GM19099 (cell line): Measurements from ENCODE around the gene CRMP1.

Experiments
- POLR2A ChIP-seq: IDR thresholded peaks from 3 replicates; pipeline ENCODE4 v1.6.1; 2011; ENCODE audit warnings: low read depth; ENCODE audit not compliant: insufficient read length; ENCODE audit errors: extremely low read depth

CRMP1 gene

DNA sequence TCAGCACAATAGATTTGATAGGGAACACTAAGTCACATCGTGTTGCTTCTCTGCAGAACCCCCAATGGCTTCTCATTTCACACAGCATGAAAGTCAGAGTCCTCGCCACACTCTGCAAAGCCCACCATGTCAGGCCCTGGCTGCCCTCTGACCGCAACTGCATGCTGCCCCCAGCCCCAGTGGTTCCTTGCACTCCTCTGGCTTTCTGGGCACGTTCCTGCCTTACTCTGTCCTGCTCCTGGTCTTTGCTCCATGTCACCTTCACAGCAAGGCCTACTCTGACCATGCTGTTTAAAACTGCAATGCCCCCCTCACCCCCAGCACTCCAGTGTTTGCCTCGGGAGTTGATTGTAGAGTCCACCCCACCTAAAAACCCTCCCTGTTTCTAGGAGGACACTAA, 103.7 kb downstream of the CRMP1 start:
- TF ChIP-seq POLR2A, result no peak

DNA sequence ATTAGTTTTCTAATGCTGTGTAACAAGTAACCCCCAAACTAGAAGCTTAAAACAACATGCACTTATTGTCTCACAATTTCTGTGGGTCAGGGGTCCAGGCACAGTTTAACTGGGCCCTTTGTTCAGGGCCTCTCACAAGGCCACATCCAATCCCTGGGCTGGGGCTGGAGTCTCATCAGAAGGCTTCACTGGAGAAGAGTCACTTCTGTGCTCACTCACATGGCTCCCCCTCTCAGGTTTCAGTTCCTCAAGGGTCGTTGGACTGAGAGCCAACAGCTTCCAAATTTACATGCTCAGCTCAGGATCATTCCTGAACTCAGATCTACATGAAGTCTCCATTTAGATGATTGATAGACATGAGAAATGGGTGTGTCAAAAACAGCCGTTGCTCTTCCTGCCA, 104.7 kb downstream of the CRMP1 start:
- TF ChIP-seq POLR2A, result no peak

DNA sequence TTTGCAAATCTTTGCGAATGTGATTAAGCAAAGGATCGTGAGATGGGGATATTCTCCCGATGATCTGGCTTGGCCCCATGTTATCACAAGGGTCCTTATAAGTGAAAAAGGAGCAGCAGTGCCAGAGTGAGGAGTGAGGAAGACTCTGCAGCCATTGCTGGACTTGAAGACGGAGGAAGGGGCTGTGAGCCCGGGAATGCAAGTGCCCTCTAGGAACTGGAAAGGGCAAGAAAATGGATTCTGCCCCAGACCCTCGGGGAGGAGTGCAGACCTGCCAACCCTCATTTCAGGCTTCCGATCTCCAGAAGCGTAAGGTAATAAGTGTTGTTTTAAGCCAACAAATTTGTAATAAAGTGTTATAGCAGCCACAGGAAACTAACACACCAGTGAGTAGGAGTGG, 105.6 kb downstream of the CRMP1 start:
- no peak for TF ChIP-seq POLR2A

DNA sequence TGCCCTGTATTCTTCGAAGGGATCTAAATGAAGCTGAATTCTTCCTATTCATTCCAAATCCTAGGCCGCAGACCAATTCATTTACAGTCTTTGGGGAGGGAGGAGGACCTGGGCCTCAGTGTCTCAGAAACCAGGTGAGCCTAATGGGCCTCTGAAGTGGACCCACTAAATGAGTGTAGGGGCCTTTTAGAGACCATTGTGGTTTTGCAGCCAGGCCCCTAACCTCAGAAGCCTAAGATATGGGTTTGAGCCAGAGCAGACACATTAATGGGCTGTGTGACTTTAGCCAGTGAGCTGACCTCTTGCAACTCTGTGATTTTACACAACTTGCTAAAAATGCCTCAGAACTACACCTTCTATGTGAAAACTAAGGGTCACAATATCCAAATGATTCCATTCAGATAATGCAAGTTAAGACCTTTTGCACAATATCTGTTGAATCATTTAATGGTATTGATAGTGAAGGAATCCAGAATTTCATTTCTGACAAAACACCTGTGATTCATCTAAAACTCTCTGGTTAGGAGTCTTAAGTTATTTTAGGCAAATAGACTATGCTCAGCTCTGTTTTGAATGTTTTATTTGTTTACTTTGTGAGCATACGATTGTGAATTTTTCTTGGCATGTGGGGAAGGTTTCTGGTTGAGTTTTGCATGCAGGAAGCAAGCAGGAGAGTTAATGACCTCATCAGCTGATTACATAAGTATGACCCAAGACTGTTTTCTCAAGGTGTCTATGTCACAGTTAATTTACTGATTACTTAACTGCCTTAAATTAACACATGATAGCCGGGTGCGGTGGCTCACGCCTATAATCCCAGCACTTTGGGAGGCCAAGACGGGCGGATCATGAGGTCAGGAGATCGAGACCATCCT, 106.8 kb downstream of the CRMP1 start:
- no peak for TF ChIP-seq POLR2A

DNA sequence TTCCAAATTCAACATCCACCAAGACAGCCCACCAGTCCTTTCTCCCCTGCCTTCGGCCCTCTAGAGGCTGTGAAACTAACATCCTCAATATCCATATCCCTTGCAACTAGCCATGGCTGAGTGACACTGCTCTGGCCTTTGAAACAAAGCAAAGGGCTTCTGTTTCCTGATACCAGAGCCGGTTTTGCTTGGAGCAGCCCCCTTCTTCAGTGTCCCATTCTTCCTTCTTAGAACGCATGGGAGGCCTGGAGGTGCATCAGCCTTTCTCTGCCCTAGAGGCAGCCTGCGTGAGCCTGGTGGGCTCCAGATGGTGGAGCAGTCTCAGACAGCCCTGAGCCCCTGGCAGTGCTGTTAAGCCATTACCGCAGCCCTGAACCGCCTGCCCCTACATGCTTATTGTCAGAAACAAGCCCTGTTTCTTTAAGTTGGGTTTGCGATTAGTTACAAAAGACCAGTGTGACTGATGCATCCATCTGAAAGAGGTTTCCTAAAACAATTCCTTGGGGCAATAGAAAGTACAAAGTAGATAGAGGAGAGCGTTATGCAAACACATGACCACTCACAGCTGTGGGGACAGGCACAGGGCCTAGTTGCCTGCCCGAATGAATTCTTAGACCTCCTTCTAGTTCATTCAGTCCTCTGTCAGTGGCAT, 107.8 kb downstream of the CRMP1 start:
- no peak for TF ChIP-seq POLR2A

DNA sequence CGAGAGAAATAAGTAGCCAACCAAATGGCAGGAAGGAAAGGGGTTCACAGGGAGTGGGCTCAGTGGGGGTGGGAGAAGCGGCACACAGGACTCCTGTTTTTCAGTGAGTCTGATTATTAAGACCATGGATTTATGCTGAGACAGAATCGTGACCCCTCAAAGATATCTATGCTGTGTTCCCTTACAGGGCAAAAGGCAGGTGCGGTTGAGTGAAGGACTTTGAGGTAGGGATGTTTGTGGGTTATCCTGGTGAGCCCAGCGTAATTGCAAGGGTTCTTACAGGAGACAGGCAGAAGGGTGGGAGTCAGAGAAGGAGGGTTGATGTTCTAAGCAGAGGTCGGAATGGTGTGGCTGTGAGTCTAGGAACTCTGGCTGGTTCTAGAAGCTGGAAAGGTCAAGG, 108.9 kb downstream of the CRMP1 start:
- no peak for TF ChIP-seq POLR2A

DNA sequence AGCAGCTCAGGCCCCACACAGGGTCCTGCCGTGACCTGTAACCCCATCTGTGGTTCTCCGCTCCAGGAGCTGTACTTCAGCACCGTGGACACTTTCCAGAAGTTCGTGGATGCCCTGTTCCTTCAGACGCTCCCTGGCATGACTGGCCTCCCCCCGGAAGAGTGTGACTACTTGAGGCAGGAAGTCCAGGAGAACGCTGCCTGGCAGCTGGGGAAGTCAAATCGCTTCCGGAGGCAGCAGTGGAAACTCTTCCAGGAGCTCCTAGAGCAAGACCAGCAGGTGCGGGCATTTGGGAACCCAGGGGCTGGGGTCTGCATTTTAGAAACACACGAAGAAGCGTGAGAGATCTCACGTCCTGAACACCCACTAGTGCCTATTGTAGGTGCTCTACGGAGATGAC, 109.4 kb downstream of the CRMP1 start:
- no peak for TF ChIP-seq POLR2A

DNA sequence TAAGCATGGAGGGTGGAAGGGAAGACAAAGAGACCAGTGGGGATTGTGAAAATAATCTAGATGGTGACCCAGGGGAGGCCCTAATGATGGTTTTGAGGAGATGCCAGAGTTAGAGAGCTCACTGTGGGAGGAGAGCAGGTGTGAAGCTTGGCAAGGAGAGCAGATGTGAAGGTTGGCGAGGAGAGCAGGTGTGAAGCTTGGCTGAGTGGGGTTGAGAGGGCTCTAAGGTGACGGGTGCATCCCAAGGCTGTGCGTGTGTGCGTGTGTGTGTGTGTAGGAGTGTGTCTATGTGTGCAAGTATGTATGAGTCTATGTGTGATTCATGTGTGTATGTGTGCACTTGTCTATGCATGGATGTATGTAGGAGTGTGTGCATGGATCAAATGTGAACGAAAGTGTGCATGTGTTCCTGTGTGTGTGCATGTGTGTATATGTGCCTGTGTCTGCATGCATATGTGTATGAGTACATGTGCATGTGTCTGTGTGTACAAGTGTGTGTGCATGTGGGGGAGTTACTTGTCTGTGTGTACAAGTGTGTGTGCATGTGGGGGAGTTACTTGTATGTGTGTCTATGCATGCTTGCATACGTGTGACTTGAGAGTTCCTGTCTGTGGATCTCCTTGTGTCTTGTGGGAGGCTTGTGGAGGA, 109.9 kb downstream of the CRMP1 start:
- no peak for TF ChIP-seq POLR2A

DNA sequence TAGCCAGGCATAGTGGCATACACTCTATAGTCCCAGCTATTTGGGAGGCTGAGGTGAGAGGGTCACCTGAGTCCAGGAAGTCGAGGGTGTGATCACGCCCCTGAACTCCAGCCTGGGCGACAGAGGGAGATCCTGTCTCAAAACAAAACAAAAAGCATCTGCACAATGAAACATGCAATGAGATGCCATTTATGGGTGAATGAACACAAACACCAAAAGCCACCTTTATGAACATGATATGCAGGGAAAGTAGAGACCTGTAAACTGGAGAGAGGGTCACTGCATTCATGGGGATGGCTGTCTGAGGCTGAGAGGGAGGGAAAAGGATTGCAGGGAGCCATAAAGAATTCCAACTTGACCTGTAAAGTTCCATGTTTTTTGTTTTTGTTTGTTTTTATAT, 111.2 kb downstream of the CRMP1 start:
- TF ChIP-seq POLR2A, result no peak

DNA sequence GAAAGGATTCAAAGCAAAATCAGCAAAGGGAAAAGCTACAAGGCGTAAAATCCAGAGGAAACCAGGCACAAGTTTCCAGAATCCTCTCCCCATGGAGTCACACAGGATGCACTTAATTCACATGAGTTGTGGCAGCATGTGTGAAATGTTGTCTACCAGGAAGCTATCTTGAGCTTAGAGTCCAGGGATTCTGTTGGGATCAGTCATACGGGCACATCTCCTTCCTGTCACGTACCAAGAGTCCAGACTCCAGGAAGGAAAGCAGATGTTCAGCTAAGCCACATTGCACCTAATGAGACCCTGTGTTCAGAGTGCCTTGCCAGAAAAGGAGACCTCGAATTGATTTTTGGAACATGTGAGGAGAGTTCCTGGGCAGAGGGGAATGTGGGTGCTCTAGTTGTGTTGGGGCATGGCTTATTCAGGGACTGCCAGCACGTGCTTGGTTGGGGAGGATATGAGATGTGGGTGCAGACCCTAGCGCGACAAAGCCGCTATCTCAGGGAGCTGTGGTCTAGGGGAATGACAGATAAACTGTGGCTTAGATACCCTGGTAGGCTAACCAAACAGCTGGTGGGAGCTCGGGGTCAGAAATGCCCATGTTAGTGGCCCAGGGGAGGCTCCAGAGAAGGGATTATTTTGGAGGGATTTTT, 111.9 kb downstream of the CRMP1 start:
- no peak for TF ChIP-seq POLR2A

DNA sequence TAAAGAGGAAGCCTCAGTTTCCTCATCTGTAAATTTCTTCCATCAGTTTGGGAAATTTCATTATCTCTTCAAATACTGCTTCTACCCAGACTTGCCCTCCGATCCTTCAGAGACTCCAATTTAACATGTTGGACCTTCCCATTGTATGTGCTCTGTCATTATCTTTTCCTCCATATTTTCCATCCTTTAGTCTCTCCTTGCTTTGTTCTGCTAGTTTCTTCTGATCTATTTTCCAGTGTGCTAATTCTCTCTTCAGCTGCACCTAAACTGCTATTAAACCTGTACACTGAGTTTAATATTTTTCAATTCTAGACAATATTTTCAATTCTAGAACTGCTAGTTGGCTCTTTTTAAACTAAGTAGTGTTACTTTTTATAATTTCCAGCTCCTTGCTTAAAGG, 116.4 kb downstream of the CRMP1 start:
- TF ChIP-seq POLR2A, result no peak

DNA sequence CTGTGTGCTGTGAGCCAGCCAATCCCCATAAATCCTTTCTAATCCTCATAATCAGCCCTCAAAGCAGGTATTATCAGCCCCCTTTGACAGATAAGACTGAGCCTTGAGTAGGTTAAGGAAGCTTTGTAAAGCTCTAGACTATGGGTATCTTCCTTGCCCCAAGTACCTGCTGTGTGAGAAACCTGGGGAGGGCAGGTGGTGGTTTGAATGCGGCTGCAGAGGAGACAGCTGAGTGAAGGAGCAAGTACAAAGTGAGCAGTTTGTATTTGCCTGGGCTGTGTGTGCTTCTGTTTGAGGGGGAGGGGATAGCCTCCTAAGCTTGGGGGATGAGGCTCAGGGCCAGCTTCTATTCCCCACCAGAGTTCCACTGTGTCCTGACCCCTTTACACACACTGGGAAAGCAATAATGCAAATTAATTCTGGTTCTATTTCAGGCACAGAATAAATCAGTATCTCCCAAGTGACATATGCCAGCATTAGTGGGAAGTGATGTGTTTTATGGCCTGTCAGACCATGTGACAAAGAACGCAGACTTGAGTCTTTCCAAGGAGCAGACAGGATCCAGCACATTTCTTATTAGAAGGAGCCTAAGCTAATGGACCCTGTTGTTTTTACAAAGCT, 118.4 kb downstream of the CRMP1 start:
- TF ChIP-seq POLR2A, result no peak

DNA sequence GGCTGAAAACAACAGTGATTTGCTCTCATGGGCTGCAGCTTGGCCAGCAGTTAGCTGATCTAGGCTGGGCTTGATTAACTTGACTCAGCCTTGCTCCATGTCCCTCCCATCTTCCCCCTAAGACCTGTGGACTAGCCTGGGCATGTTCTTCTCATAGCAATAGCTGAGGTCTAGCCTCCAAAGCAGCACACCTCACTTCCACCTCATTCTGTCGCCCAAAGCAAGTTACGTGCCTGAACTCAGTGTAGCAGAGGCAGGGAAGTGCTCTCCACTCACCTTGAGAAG, 119.7 kb downstream of the CRMP1 start:
- no peak for TF ChIP-seq POLR2A

DNA sequence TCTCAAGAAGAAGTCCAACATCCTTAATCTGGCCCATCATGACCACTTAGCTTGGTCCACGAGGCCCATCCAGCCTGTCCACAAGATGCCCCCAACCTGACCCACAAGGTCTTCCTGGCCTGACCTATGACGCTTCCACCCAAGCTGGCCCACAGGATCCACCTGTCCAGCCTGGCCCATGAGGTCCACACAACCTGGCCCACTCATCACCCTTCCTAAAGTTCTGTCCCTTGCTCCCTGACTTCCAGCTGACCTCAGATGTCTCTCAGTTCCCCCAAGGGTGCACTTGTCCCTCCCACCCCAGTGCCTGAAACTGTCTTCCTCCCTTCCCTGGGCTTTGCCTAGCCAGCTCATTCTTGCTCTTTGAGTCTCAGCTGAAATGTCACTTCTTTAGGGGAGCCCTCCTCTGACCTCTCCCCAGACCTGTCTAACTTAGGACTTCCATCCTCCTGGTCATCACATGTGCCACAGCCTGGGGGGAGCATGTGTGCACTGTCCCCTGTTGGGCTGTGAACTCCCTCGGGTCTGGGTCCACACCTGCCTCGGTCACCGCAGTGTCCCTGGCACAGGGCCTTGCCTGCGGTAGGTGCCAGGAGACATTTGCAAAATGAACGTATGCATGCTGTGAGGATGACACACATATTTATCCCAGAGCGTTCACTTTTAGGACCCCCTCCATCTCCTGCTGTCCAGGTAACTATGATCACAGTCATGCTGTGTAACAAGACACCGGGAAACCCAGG, 120.2 kb downstream of the CRMP1 start:
- no peak for TF ChIP-seq POLR2A
